GM13976 (cell line): ENCODE data around the gene CUL3.

ENCODE experiments used
- DNase-seq: peaks from one replicate; pipeline ENCODE4 v3.0.0; 2012; ENCODE audit warnings: low spot score
- in situ Hi-C: fragments of 300-500 bp; cut with MboI; formaldehyde crosslinking; loops from one replicate; pipeline ENCODE4 v1.12.0; 2022; ENCODE audit warnings: low sequenced_read_pairs, mixed read lengths, inconsistent platforms; ENCODE audit not compliant: unreplicated experiment
- TF ChIP-seq, protein P1 (sequence below): IDR thresholded peaks from 2 replicates; pipeline ENCODE4 v1.5.1; 2012; ENCODE audit warnings: borderline replicate concordance, mild to moderate bottlenecking; ENCODE audit not compliant: insufficient read depth; ENCODE audit errors: extremely low read depth, missing control alignments, control extremely low read depth

The CUL3 gene

DNA sequence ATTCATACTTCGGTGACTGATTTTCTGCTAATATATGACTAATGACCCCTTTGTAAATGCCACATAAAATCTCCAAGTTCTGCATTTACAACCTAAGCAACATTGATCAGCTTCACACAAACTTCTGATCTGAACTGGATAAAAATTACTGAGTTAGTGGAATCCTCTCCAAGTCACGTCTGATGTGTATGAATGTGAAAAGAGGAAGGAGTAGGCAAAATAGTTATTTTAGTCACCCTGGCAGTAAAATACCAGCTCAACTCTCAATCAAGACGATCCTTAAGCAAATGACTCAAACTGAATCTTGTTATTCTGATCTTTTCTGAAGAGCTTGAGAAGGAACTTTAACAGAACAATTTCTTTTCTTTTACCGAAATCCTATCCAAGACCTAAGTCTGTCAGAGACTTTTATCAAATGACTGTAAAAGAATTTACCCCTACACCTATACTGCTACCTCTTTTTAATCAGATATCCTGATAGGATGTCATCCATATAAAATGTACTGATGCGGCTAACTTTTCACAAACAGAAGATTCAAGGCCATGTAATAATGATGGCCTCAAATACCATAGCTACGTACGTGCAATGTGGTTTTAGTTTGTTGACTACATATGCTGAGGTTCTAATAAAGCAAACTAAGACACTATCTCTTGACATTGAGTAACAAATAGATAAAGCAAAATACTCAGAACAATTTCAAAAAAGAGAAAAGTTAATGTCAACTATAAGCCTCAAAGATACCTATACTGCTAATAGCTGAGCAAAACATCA, 23.7 kb downstream of the CUL3 start:
- DNase-seq: peak; percentile 29
- in situ Hi-C loops: no loop called here

DNA sequence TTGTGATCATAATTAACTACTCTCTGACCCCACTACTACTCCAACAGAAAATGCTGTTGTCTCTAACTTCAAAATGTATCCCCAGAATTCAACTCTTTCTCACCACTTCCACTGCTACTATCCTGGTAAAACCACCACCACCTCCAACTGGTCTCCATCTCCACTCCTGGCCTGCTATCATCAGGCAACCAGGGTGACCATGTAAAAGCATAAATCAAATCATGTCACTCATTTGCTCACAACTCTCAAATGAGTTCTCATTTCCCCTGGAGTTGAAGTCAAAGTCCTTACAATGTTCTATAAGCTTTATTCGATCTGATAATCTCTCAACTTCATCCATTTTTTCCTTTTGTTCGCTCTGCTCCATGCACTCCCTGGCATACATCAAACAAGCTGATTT, 24.6 kb downstream of the CUL3 start:
- no peak for DNase-seq
- in situ Hi-C loops: no loop called here
- TF ChIP-seq, protein P1, sequence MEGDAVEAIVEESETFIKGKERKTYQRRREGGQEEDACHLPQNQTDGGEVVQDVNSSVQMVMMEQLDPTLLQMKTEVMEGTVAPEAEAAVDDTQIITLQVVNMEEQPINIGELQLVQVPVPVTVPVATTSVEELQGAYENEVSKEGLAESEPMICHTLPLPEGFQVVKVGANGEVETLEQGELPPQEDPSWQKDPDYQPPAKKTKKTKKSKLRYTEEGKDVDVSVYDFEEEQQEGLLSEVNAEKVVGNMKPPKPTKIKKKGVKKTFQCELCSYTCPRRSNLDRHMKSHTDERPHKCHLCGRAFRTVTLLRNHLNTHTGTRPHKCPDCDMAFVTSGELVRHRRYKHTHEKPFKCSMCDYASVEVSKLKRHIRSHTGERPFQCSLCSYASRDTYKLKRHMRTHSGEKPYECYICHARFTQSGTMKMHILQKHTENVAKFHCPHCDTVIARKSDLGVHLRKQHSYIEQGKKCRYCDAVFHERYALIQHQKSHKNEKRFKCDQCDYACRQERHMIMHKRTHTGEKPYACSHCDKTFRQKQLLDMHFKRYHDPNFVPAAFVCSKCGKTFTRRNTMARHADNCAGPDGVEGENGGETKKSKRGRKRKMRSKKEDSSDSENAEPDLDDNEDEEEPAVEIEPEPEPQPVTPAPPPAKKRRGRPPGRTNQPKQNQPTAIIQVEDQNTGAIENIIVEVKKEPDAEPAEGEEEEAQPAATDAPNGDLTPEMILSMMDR: no peak

More for the DNA sequence above, 23.7 kb downstream of the CUL3 start:
- TF ChIP-seq, protein P1: no peak

DNA sequence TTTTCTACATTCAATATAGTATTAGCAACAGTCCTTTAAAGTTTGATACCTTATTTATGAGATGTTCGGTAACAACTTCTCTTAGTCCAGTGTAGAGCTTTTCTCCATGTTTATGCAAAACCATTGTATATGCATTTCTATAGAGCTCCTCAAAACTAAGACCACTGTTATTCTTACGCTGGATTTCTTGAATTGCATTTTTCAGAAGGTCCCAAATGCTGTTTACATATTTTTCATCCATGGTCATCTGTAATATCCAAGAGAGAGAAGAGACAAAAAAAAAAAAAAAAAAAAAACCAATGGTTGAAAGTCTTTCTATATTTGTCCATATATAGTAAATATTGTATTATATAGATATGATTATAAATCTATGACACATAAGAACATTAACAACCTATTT, 27.6 kb downstream of the CUL3 start:
- TF ChIP-seq, protein P1: no peak
- DNase-seq: no peak
- in situ Hi-C loops: no loop called here

DNA sequence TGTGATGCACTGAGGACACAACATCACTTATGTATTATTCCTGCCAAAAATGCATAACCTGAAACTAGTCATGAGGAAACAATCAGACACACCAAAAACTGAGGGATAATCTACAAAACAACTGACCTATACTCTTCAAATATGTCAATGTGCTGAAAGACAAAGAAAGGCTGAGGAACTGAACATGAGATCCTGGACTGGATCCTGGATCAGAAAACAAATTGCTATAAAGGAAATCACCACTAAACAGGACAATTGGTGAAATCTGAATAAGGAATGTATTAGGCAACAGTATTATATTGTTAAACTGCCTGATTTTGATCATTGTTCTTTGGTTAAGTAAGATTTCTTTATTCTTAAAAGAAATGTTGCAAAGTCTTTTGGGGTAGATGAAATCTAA, 28.8 kb downstream of the CUL3 start:
- TF ChIP-seq, protein P1: no peak
- DNase-seq: no peak
- in situ Hi-C loops: no loop called here

DNA sequence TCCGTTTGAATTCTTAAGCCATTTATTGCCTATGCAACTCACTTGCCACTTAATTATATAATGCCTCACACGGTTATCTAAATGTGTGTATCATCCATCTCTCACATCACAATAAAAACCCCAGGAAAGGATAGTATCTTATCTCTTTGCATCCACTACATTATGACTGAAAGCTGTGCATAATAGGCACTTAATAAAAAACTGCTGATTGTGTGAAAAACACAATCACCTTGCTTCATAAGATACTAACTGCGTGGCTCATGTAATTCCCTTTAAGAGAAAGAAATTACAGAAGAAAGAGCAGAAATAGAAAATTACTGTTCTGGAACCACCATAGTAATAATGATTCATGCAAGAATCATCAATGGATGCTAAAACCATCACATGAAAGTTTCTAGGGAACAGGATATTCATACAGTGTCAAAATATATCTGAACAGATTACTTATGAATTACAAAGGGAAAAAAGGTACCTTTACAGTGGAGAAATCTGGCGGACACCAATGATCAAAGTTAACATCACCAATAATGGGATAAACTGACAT, 29.3 kb downstream of the CUL3 start:
- TF ChIP-seq, protein P1: no peak
- in situ Hi-C loops: no loop called here
- no peak for DNase-seq

DNA sequence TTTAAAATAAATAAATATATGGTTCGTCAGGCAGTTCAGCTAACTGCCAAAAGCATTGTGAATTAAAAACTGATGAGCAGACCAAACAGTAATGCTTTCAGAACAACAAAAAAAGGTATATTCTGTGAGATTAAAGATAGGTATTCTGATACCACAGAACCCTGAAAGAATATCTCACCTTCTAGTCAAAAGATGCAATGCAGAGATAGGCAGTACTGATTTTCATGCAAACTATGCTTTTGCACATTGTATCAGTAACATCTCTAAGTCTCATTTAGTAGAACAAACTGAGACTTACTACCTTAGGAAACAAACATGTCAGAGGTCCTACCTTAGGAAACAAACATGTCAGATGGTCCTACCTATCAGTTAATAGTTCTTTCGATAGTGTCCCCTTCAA, 32.4 kb downstream of the CUL3 start:
- TF ChIP-seq, protein P1: no peak
- in situ Hi-C loops: no loop called here
- DNase-seq: no peak

DNA sequence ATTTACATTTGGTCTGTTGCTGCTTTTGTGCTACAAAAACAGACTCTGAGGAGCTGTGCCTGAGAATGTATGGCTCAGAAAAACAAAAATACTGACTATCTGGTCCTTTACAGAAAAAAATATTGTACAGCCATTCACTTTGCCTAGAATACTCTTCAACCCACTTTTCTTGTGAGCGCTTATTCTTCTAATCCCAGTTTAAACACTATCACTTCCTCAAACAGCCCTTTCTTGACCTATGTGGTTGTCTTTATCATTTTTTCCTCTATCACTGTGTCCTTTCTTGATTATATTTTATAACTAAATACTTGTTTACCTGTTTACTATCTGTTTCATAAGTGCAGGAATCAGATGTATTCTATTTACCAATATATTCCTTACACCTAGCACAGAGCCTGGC, 33.5 kb downstream of the CUL3 start:
- DNase-seq: no peak
- in situ Hi-C loops: no loop called here
- TF ChIP-seq, protein P1: no peak
